Brain microvascular endothelial cell (primary cell): ENCODE results near the gene CLIP3.

ENCODE experiments used
- DNase-seq: peaks from one replicate; pipeline ENCODE4 v3.0.0-alpha.2; 2020
- H3K27ac ChIP-seq: fragments of 250-450 bp; sonication (Bioruptor Pico); 2 replicates; pipeline ENCODE4 v1.5.1; 2020; ENCODE audit warnings: mild to moderate bottlenecking, moderate library complexity
- H3K27me3 ChIP-seq: fragments of 250-450 bp; sonication (Bioruptor Pico); replicated peaks from 2 replicates; pipeline ENCODE4 v1.5.1; 2020; ENCODE audit warnings: mild to moderate bottlenecking
- H3K36me3 ChIP-seq: fragments of 250-450 bp; sonication (Bioruptor Pico); replicated peaks from 2 replicates; pipeline ENCODE4 v1.5.1; 2020; ENCODE audit warnings: mild to moderate bottlenecking
- H3K4me3 ChIP-seq: 2 replicates; pipeline ENCODE4 v1.5.1; 2011; ENCODE audit warnings: low read depth, mild to moderate bottlenecking, control low read depth, low read length, moderate library complexity
- in situ Hi-C: cut with HindIII; loops from 2 replicates; pipeline ENCODE4 v1.10.0; 2017; ENCODE audit warnings: low sequenced_read_pairs, low pct_ligation_motif_present
- TF ChIP-seq, protein P1 (sequence below): IDR thresholded peaks from 2 replicates; pipeline ENCODE4 v1.5.1; 2011; ENCODE audit warnings: low read depth, mild to moderate bottlenecking, moderate library complexity, low read length, control low read depth, inconsistent platforms; ENCODE audit errors: missing control alignments

CLIP3 gene

DNA sequence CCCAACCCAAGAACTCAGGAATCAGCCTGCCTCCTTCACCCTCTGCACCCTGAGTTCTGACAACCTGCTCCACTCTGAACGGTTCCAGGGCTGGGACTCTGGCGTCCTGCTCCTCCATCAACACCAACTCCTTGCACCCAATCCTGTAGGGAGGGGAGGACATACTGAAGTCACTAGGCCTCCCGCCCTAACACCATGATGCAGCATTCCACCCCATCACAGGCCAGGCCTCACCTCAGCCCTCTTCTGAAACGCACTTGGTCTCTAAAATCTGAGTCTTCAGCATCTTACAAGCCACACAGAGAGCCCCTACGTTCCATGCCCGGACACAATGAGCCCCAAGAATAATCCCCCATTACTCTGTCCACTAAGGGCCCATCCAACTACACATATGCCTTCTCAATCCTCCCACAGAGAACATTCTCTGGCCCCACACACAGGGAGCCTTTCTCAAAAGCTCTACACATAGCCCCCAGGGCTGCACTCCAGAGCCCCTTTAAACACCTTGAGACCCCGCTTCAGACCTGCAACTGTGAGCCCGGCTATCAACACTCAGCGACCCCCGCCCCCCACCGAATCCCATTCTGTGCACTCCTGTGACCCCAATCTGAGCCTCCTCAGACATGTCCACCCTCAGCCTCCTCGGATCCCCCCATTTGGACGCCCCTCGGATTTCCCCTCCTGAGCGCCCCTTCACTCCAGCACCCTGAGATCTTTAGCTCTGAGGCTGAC, 19.2 kb downstream of the CLIP3 start:
- TF ChIP-seq, protein P1, sequence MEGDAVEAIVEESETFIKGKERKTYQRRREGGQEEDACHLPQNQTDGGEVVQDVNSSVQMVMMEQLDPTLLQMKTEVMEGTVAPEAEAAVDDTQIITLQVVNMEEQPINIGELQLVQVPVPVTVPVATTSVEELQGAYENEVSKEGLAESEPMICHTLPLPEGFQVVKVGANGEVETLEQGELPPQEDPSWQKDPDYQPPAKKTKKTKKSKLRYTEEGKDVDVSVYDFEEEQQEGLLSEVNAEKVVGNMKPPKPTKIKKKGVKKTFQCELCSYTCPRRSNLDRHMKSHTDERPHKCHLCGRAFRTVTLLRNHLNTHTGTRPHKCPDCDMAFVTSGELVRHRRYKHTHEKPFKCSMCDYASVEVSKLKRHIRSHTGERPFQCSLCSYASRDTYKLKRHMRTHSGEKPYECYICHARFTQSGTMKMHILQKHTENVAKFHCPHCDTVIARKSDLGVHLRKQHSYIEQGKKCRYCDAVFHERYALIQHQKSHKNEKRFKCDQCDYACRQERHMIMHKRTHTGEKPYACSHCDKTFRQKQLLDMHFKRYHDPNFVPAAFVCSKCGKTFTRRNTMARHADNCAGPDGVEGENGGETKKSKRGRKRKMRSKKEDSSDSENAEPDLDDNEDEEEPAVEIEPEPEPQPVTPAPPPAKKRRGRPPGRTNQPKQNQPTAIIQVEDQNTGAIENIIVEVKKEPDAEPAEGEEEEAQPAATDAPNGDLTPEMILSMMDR: no peak
- Histone ChIP-seq H3K27me3 (no peaks in the 10 kb centered on the region), H3K27ac (peak overlapping the region; percentile 56), H3K36me3 (peaks cover 15% of the 10 kb centered on the region), H3K4me3 (peak overlapping the region; percentile 85)
- no peak for DNase-seq
- in situ Hi-C loops: no loop called here

DNA sequence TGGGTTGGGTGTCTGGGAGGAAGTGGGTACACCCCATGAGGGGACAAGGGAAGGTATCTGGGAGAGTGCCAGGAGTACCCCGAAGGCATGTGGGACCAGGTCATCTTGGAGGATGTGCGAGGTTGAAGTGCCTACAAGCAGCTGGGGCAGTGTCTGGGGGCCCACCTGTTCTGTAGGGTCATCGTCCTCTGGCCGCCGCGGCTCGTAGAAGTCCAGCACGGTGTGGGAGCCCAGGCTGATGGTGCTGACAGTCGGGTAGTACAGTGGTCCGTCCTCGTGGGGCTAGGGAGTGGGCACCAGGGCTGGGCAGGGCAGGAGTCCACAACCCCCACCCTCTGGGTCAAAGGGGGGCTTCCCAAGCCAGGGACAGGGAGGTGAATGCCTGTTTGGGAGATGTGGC, 22.3 kb downstream of the CLIP3 start:
- H3K27ac ChIP-seq: no peak overlapping the region
- no peak for DNase-seq
- TF ChIP-seq, protein P1: no peak
- no peaks in the 10 kb centered on the region for H3K36me3 ChIP-seq
- in situ Hi-C loops: no loop called here
- H3K27me3 ChIP-seq: no peaks in the 10 kb centered on the region
- H3K4me3 ChIP-seq: no peak overlapping the region

DNA sequence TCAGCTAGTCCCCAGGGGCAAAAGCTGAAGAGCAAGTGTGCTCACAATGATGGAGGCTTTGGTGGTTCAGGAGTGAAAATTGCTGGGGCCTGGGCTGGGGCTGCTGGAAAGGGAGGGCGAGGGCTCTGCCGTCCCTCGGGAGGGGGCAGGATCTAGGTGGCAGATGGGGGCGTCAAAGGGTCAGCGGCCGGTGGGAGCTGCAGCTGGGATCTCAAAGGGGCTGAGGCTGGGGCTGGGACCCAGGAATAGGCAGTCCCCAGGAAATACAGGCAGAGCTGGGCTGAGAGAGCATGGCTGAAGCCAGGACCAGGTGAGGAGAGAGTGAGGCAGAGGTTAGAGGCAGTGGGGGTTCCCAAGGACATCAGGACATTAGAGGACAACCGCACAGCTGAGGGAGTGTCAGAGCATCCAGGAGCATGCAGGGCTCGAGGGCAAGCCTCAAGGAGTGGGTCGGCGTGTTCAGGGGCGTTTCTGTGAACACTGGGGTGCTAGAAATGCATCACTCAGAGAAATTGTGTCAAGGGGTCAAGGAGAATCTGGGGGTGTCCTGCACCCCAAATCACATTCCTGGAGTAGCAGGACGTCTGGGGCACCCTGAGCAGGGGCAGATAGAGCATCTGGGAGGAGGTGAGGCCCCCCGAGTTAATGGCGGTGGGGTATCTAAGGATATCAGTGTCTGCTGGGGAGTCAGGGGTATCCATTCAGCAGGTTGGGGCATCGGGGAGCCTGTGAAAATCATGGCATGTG, 22.9 kb downstream of the CLIP3 start:
- Histone ChIP-seq H3K4me3 (peak overlapping the region; percentile 42), H3K27me3 (no peaks in the 10 kb centered on the region), H3K36me3 (no peaks in the 10 kb centered on the region), H3K27ac (no peak overlapping the region)
- DNase-seq: no peak
- TF ChIP-seq, protein P1: no peak
- in situ Hi-C loops: no loop called here

DNA sequence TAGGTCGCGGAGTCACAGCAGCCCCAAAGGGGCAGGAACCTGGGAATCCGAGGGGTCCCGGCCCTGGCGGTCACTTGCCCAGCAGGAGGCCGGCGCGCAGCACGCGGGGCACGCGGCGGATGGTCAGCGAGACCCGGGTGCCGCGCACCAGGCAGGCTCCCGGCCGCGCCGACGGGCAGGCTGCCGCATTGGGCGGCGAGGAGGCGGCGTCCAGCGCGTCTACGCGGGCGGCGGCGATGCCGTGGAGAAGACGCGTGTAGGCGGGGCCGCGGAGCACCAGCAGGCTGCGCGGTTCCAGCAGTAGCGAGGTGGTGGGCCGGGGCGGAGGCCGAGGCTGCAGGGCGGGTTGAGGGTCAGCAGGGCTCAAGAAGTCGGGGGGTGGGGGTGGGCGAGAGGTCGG, 23.5 kb downstream of the CLIP3 start:
- no peaks in the 10 kb centered on the region for H3K27me3 ChIP-seq
- in situ Hi-C loops: no loop called here

DNA sequence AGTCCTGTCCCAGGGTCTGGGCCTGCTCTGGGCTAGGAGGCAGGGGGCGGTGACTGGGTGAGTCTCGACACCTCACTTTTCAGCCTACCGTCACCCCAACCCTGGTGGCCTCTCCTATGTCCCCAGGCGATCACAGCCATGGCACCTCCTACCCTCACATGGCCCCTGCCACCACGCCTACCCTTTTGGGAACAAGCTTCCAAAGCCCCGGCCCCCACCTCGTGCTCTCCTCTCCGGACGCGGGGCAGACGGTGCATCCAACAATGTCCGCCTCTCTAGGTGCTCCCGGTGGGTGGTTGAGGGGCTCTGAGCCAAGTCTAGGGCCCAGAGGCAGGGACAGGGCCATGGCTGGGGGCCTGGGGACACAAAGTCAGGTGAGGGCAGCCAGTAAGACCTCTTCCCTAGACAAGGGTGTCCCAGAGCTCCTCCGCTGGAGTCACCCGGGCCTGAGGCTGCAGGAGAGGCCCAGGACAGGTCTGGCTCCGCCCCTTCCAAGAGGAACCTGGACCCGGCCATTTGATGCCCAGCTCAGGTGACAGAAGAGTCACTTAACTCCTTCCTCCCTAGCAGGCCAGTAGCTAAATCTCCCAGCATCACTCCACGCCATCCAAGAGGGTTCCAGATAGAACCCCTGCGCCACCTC, 24.2 kb downstream of the CLIP3 start, which contains the start of gene SYNE4:
Gene SYNE4 (minus strand): TSS at position 478 of the 643 bp plus-strand sequence. CDS start 132 bp downstream, at position 346.
- Histone ChIP-seq H3K4me3 (peak within 1 kb of the TSS; percentile 42), H3K27me3 (no peaks in the 10 kb centered on the region), H3K27ac (no peak within 1 kb of the TSS), H3K36me3 (no peaks in the 10 kb centered on the region)
- in situ Hi-C loops: no loop called here
- TF ChIP-seq, protein P1: no peak
- DNase-seq: no peak

More for the DNA sequence above, 23.5 kb downstream of the CLIP3 start:
- DNase-seq: peak; percentile 40
- Histone ChIP-seq H3K36me3 (no peaks in the 10 kb centered on the region), H3K4me3 (peak overlapping the region; percentile 42), H3K27ac (no peak overlapping the region)
- TF ChIP-seq, protein P1: no peak
